ENCODE measurements around the gene SUCLA2.

DNA sequence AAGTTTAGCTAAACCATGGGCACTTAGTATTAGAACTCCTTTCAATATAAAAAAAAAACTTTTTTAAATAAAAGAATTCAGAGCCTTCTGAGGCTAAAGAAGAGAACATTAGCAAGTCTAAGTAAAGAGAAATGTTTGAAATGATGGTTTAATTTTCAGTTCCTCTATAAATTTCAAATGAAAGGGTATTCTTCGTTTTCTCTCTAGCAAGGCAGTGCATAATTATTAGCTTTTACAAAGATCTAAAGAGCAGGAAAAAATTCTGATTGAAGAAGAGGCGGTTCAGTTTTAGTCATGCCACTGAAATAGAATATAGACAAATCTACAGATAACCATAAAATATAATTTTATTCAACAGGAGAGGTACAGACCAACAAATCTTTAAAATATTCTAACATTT, 18.0 kb downstream of the SUCLA2 start:
- TF ChIP-seq, protein P1, sequence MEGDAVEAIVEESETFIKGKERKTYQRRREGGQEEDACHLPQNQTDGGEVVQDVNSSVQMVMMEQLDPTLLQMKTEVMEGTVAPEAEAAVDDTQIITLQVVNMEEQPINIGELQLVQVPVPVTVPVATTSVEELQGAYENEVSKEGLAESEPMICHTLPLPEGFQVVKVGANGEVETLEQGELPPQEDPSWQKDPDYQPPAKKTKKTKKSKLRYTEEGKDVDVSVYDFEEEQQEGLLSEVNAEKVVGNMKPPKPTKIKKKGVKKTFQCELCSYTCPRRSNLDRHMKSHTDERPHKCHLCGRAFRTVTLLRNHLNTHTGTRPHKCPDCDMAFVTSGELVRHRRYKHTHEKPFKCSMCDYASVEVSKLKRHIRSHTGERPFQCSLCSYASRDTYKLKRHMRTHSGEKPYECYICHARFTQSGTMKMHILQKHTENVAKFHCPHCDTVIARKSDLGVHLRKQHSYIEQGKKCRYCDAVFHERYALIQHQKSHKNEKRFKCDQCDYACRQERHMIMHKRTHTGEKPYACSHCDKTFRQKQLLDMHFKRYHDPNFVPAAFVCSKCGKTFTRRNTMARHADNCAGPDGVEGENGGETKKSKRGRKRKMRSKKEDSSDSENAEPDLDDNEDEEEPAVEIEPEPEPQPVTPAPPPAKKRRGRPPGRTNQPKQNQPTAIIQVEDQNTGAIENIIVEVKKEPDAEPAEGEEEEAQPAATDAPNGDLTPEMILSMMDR (conservative IDR thresholded peaks at IDR 0.05; ENCODE audit: low read length): no peak
- TF ChIP-seq EZH2phosphoT487 (IDR thresholded peaks at IDR 0.05; ENCODE audit: borderline replicate concordance): no peak

All from Loucy (cell line).